PFSK-1 (cell line): ENCODE data around the gene OR1F1.

Source experiments
- FOXP2 ChIP-seq: optimal IDR thresholded peaks from 2 replicates; pipeline ENCODE3; 2011; ENCODE audit warnings: borderline replicate concordance, control low read depth, inconsistent platforms; ENCODE audit not compliant: insufficient read depth; ENCODE audit errors: extremely low read length, extremely low read depth
- POLR2AphosphoS5 ChIP-seq: IDR thresholded peaks from 2 replicates; pipeline ENCODE4 v1.6.1; 2012; ENCODE audit warnings: low read depth, mild to moderate bottlenecking, control low read depth, low read length, moderate library complexity
- SIN3A ChIP-seq: IDR thresholded peaks from 2 replicates; pipeline ENCODE4 v1.6.1; 2012; ENCODE audit warnings: mild to moderate bottlenecking, low read length, moderate library complexity, borderline replicate concordance; ENCODE audit not compliant: insufficient read depth
- TAF1 ChIP-seq: IDR thresholded peaks from 2 replicates; pipeline ENCODE4 v1.6.1; 2012; ENCODE audit warnings: low read length, control low read depth, borderline replicate concordance; ENCODE audit not compliant: insufficient read depth
- TF ChIP-seq, protein P1 (sequence below), 2 experiments: IDR thresholded peaks; 2 replicates each; pipeline versions ENCODE4 v1.6.1 to v1.8.0; 2011 to 2012; ENCODE audit warnings: low read depth in 2 of 2, low read length in 2 of 2, control low read depth in 1 of 2, inconsistent platforms in 1 of 2, mild to moderate bottlenecking in 1 of 2, moderate library complexity in 1 of 2; ENCODE audit not compliant: insufficient read depth in 1 of 2

The OR1F1 gene

GRCh38 chr16:3161235-3162018, 26.6 kb upstream of the OR1F1 start:
- TF ChIP-seq TAF1 (no peak), FOXP2 (no peak), POLR2AphosphoS5 (no peak), SIN3A (no peak)
- TF ChIP-seq, protein P1, sequence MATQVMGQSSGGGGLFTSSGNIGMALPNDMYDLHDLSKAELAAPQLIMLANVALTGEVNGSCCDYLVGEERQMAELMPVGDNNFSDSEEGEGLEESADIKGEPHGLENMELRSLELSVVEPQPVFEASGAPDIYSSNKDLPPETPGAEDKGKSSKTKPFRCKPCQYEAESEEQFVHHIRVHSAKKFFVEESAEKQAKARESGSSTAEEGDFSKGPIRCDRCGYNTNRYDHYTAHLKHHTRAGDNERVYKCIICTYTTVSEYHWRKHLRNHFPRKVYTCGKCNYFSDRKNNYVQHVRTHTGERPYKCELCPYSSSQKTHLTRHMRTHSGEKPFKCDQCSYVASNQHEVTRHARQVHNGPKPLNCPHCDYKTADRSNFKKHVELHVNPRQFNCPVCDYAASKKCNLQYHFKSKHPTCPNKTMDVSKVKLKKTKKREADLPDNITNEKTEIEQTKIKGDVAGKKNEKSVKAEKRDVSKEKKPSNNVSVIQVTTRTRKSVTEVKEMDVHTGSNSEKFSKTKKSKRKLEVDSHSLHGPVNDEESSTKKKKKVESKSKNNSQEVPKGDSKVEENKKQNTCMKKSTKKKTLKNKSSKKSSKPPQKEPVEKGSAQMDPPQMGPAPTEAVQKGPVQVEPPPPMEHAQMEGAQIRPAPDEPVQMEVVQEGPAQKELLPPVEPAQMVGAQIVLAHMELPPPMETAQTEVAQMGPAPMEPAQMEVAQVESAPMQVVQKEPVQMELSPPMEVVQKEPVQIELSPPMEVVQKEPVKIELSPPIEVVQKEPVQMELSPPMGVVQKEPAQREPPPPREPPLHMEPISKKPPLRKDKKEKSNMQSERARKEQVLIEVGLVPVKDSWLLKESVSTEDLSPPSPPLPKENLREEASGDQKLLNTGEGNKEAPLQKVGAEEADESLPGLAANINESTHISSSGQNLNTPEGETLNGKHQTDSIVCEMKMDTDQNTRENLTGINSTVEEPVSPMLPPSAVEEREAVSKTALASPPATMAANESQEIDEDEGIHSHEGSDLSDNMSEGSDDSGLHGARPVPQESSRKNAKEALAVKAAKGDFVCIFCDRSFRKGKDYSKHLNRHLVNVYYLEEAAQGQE (IDR thresholded peaks at IDR 0.05; ENCODE audit: insufficient read depth in 1 of 2, low read depth in 2 of 2, low read length in 2 of 2), result no peak

GRCh38 chr16:3164121-3164991, 23.6 kb upstream of the OR1F1 start:
- TF ChIP-seq FOXP2, result no peak
- TF ChIP-seq POLR2AphosphoS5, result no peak
- TF ChIP-seq SIN3A, result no peak
- no peak for TF ChIP-seq TAF1
- TF ChIP-seq, protein P1 (IDR thresholded peaks at IDR 0.05; ENCODE audit: insufficient read depth in 1 of 2, low read depth in 2 of 2, low read length in 2 of 2), result no peak

DNA sequence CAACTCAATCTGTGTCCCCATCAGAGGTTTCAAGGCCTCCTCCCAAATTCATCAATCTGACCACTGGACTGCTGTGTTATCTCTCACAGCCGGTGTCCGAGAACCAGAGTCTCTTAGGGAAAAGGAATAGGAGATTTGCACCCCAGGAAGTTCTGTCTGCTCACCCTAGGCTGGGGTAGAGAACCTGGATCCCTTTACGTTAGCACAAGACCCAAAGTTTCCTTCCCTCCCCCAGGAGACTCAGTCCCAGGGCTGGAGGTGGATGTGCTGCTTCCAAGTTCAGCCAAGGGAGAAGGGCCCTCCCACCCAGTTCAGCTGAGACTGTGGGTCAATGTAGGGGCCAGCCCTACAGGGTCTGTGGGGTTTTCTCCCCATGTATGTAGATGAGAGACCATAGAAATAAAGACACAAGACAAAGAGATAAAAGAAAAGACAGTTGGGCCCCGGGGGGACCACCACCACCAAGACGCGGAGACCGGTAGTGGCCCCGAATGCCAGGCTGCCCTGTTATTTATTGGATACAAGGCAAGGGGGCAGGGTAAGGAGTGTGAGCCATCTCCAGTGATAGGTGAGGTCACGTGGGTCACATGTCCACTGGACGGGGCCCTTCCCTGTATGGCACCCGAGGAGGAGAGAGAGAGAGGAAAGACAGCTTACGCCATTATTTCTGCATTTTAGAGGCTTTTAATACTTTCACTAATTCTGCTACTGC, 22.7 kb upstream of the OR1F1 start:
- no peak for TF ChIP-seq SIN3A
- TF ChIP-seq, protein P1 (IDR thresholded peaks at IDR 0.05; ENCODE audit: insufficient read depth in 1 of 2, low read depth in 2 of 2, low read length in 2 of 2), result no peak
- no peak for TF ChIP-seq FOXP2
- no peak for TF ChIP-seq TAF1
- TF ChIP-seq POLR2AphosphoS5, result no peak

DNA sequence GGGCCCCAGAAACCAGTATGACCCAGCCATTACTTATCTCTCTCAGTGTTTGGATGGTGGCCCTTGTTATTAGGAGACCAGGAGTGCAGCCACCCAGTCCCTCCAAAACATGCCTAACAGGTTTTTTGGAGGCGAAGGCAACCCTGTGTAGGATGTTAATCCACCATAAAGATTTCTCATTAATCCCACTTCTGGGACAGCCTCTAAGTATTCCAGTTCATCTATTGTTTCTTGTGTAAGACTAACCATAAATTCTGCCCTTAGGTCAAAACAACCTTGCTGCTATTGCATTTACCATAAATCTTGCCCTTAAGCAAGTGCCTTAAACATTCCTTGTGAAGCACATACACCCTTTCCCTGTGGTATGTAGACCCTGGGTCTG, 21.5 kb upstream of the OR1F1 start:
- no peak for TF ChIP-seq TAF1
- TF ChIP-seq FOXP2, result no peak
- TF ChIP-seq, protein P1 (IDR thresholded peaks at IDR 0.05; ENCODE audit: insufficient read depth in 1 of 2, low read depth in 2 of 2, low read length in 2 of 2), result no peak
- TF ChIP-seq SIN3A, result no peak
- TF ChIP-seq POLR2AphosphoS5, result no peak
